Keratinocyte (primary cell): ENCODE measurements around the gene COL6A5. TPM values are rescaled to one million over a fixed set of nuclear protein-coding genes. Genes with fewer than 3 reads are reported as not detected.

Source experiments
- DNase-seq: peaks from one replicate; pipeline ENCODE4 v3.0.0-alpha.2; 2011; ENCODE audit warnings: low read depth, missing footprints, low spot score
- FAIRE-seq: peaks from 2 replicates; lab custom pipeline; 2011; peaks lifted over from hg19 to GRCh38; lab: Jason Lieb, UNC
- H2AFZ ChIP-seq: 2 replicates; pipeline ENCODE4 v1.6.0; 2012; ENCODE audit warnings: low read length, control low read depth, inconsistent platforms; ENCODE audit not compliant: control insufficient read depth
- H3K27ac ChIP-seq: 2 replicates; pipeline ENCODE4 v1.5.1; 2011; ENCODE audit warnings: low read length; ENCODE audit not compliant: control insufficient read depth, insufficient read depth
- H3K27me3 ChIP-seq: 3 replicates; pipeline ENCODE4 v1.6.0; 2011; ENCODE audit warnings: low read length; ENCODE audit not compliant: control insufficient read depth, insufficient read depth; ENCODE audit errors: extremely low read depth
- H3K36me3 ChIP-seq, 2 experiments: 2 replicates in 1 of 2; 3 replicates in 1 of 2; pipeline ENCODE4 v1.5.1; 2011; ENCODE audit warnings: low read length in 2 of 2, mild to moderate bottlenecking in 1 of 2; ENCODE audit not compliant: control insufficient read depth in 2 of 2, insufficient read depth in 2 of 2; ENCODE audit errors: extremely low read depth in 1 of 2
- H3K4me1 ChIP-seq: 3 replicates; pipeline ENCODE4 v1.5.1; 2011; ENCODE audit warnings: low read length; ENCODE audit not compliant: control insufficient read depth, insufficient read depth; ENCODE audit errors: extremely low read depth
- H3K4me2 ChIP-seq: 3 replicates; pipeline ENCODE4 v1.6.0; 2011; ENCODE audit warnings: low read depth, low read length; ENCODE audit not compliant: control insufficient read depth, insufficient read depth; ENCODE audit errors: extremely low read depth
- H3K4me3 ChIP-seq, 3 experiments: fragments of 200-600 bp in 1 of 3; sonication (generic) in 1 of 3; 2 replicates in 2 of 3; 3 replicates in 1 of 3; pipeline ENCODE4 v1.5.1; 2011 to 2016; ENCODE audit warnings: low read length in 3 of 3, mild to moderate bottlenecking in 3 of 3, control low read depth in 2 of 3, inconsistent platforms in 1 of 3, low read depth in 1 of 3, mixed read lengths in 1 of 3, mixed run types in 1 of 3, moderate library complexity in 1 of 3; ENCODE audit not compliant: control insufficient read depth in 2 of 3, insufficient read depth in 2 of 3; ENCODE audit errors: extremely low read depth in 1 of 3
- H3K79me2 ChIP-seq: 2 replicates; pipeline ENCODE4 v1.6.0; 2012; ENCODE audit warnings: low read length; ENCODE audit not compliant: control insufficient read depth, insufficient read depth
- H3K9ac ChIP-seq: 3 replicates; pipeline ENCODE4 v1.6.0; 2011; ENCODE audit warnings: low read length; ENCODE audit not compliant: control insufficient read depth, insufficient read depth; ENCODE audit errors: extremely low read depth
- H3K9me1 ChIP-seq: 3 replicates; pipeline ENCODE4 v1.6.0; 2011; ENCODE audit warnings: low read length; ENCODE audit not compliant: control insufficient read depth, insufficient read depth; ENCODE audit errors: extremely low read depth
- H3K9me3 ChIP-seq: 2 replicates; pipeline ENCODE4 v1.5.1; 2012; ENCODE audit warnings: low read depth, low read length; ENCODE audit not compliant: control insufficient read depth
- H4K20me1 ChIP-seq: 3 replicates; pipeline ENCODE4 v1.6.0; 2011; ENCODE audit warnings: low read length; ENCODE audit not compliant: control insufficient read depth, insufficient read depth; ENCODE audit errors: extremely low read depth
- EZH2 ChIP-seq: IDR thresholded peaks from one replicate; pipeline ENCODE4 v1.6.1; 2012; ENCODE audit warnings: inconsistent platforms, mild to moderate bottlenecking, low read length, moderate library complexity
- dilution Hi-C: fragments of 300-500 bp; cut with MboI; formaldehyde crosslinking; loops from one replicate; pipeline ENCODE4 v1.7.0; 2020; ENCODE audit warnings: low sequenced_read_pairs; ENCODE audit not compliant: extremely low pct_ligation_motif_present
- polyA plus RNA-seq, 5 experiments: library from polyadenylated mRNA; depleted of rRNA in 3 of 5; stranded (reverse) in 3 of 5; stranded (forward) in 1 of 5; unstranded in 1 of 5; fragments of >200 nt; gene quantifications; 1 replicate in 1 of 5; 2 replicates in 3 of 5; 3 replicates in 1 of 5; pipeline versions ENCODE4 v1.2.1 to v1.2.3, GENCODE V29; 2011 to 2012; ENCODE audit warnings: missing spikeins in 2 of 5, low read depth in 1 of 5, low replicate concordance in 1 of 5
- TF ChIP-seq, protein P1 (sequence below), 3 experiments: IDR thresholded peaks in 1 of 3; conservative IDR thresholded peaks in 1 of 3; optimal IDR thresholded peaks in 1 of 3; 2 replicates in 2 of 3; 3 replicates in 1 of 3; pipeline versions ENCODE3 to v1.5.1; 2011; ENCODE audit warnings: low read length in 3 of 3, mild to moderate bottlenecking in 3 of 3, moderate library complexity in 2 of 3, control low read depth in 1 of 3, inconsistent platforms in 1 of 3; ENCODE audit not compliant: insufficient read depth in 2 of 3; ENCODE audit errors: extremely low read depth in 1 of 3

Gene COL6A5
- polyA plus RNA-seq, 1 donor (not counting 4 experiments of a cell fraction or from before 2014, with no cell fraction given) = not detected

DNA sequence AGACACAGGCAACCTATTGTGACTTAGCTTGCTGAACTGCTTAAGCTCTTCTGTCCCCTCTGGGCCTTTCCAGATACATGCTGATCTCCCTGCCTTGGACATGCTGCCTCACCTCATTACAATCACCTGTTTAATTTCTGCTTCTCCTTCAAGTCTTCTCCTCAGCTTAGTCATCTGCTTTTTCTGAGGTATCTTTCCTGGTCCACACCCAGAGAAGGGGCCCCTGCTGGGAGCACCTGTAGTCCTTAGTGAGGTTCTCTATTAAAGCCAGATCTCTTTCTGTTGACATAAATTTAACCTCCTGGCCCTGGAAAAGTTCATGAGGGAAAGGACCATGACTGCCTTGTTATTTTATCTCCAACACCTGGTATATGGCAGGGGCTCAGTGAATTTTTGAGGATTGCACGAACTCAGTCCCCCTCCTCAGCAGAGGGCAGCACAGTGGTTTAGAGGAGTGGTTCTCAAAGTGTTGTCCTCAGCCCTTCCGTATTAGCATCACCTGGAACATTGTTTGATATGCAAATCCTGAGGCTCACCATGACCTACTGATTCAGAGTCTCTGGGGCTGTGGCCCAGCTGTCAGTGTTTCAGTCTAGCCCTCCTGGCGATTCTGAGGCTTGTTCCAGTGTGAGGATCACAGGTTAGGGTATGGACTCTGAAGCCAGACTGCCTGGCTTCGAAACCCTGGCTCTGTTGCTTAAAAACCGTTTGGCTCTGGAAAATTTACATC lies 184.2 kb downstream of the COL6A5 start:
- no peaks in the 10 kb centered on the region for H3K9me1 ChIP-seq
- no peak for FAIRE-seq
- dilution Hi-C loops = no loop called here

DNA sequence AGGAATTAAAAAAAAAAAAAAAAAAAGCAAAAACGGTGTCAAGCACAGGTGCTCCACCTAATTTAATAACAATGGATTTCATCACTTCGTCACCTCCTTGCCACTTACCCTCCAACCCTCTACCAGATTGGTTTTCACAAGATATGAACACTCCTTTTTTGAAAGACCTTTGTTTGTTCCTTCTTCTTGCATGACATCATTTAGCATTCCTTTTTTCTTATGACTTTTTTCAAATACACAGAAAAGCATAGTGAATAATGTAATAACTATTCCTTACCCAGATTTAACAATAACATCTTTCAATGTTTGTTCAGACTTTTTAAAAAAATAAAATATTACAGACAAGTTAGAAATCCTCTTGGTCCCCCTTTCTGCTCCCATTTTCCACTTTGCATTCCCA lies 187.8 kb downstream of the COL6A5 start:
- Histone ChIP-seq H3K4me1 (no peaks in the 10 kb centered on the region), H3K79me2 (no peaks in the 10 kb centered on the region), H2AFZ (no peak overlapping the region), H3K27me3 (no peaks in the 10 kb centered on the region), H4K20me1 (no peaks in the 10 kb centered on the region), H3K9me1 (no peaks in the 10 kb centered on the region), H3K27ac (no peak overlapping the region), H3K9ac (no peak overlapping the region), H3K36me3 (no peaks in the 10 kb centered on the region), H3K4me2 (no peak overlapping the region), H3K9me3 (no peaks in the 10 kb centered on the region), H3K4me3 (no peak overlapping the region)
- TF ChIP-seq EZH2 = no peak
- TF ChIP-seq, protein P1, sequence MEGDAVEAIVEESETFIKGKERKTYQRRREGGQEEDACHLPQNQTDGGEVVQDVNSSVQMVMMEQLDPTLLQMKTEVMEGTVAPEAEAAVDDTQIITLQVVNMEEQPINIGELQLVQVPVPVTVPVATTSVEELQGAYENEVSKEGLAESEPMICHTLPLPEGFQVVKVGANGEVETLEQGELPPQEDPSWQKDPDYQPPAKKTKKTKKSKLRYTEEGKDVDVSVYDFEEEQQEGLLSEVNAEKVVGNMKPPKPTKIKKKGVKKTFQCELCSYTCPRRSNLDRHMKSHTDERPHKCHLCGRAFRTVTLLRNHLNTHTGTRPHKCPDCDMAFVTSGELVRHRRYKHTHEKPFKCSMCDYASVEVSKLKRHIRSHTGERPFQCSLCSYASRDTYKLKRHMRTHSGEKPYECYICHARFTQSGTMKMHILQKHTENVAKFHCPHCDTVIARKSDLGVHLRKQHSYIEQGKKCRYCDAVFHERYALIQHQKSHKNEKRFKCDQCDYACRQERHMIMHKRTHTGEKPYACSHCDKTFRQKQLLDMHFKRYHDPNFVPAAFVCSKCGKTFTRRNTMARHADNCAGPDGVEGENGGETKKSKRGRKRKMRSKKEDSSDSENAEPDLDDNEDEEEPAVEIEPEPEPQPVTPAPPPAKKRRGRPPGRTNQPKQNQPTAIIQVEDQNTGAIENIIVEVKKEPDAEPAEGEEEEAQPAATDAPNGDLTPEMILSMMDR (optimal IDR thresholded peaks at IDR 0.05 in 1 of 3, IDR thresholded peaks at IDR 0.05 in 1 of 3, conservative IDR thresholded peaks at IDR 0.05 in 1 of 3; ENCODE audit: extremely low read depth in 1 of 3, insufficient read depth in 2 of 3, low read length in 3 of 3) = no peak
- dilution Hi-C loops = no loop called here
- no peak for FAIRE-seq
- DNase-seq = no peak

More for the DNA sequence above, 184.2 kb downstream of the COL6A5 start:
- no peak overlapping the region for H3K9ac ChIP-seq
- H2AFZ ChIP-seq = no peak overlapping the region
- no peak for DNase-seq
- no peaks in the 10 kb centered on the region for H3K36me3 ChIP-seq
- H3K27me3 ChIP-seq = peaks cover 4% of the 10 kb centered on the region
- H3K4me2 ChIP-seq = no peak overlapping the region
- no peak overlapping the region for H3K27ac ChIP-seq
- H3K79me2 ChIP-seq = no peaks in the 10 kb centered on the region
- TF ChIP-seq EZH2 = no peak
- TF ChIP-seq, protein P1 (optimal IDR thresholded peaks at IDR 0.05 in 1 of 3, IDR thresholded peaks at IDR 0.05 in 1 of 3, conservative IDR thresholded peaks at IDR 0.05 in 1 of 3; ENCODE audit: extremely low read depth in 1 of 3, insufficient read depth in 2 of 3, low read length in 3 of 3) = no peak
- H3K4me1 ChIP-seq = no peaks in the 10 kb centered on the region
- no peak overlapping the region for H3K4me3 ChIP-seq
- no peaks in the 10 kb centered on the region for H3K9me3 ChIP-seq
- no peaks in the 10 kb centered on the region for H4K20me1 ChIP-seq

Other genes with a start within 250 kb of the COL6A5 start
- gene COL6A6, start 171.5 kb downstream of the COL6A5 start, polyA plus RNA-seq = not detected in 3 replicates